IPS-NIHi7 (cell line): ENCODE data around the gene IL6ST.

Experiments
- DNase-seq: peaks from one replicate; pipeline ENCODE4 v3.0.0; 2012; ENCODE audit warnings: mixed read lengths; ENCODE audit errors: extremely low spot score

IL6ST gene

DNA sequence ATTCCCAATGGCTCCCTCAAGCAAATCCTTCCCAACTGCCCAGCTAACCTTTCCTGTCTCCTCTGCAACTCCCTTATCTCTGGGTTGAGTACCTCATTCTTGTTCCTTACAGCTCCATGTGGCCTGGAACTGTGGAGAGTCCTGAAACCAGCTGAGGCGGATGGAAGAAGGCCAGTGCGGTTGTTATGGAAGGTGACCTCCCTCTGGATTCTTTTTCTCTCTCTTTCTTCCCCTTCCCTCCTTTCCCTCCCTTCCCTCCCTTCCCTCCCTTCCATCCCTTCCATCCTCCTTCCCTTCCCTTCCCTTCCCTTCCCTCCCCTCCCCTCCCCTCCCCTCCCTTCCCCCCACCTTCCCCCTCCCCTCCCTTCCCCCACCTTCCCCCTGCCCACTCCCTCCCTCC lies 98.5 kb downstream of the IL6ST start:
- DNase-seq: no peak

DNA sequence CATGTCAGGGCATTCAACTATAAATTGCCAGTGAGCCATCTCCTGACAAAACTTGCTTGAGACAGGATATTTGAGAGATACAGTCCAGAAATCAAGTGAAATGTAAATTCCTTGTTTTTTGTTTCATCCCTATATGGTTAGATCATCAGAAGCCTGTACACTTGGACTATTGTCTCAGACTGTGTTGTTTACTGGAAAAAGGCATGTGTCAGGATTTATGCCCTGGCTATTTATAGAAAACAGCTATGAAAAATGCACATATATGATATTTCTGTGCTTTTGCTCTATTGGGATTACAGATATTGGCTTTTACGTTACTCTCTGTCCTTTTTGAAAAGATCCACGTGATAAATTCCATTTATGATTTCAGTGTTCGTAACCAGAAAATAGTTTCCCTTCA lies 99.4 kb downstream of the IL6ST start:
- no peak for DNase-seq

DNA sequence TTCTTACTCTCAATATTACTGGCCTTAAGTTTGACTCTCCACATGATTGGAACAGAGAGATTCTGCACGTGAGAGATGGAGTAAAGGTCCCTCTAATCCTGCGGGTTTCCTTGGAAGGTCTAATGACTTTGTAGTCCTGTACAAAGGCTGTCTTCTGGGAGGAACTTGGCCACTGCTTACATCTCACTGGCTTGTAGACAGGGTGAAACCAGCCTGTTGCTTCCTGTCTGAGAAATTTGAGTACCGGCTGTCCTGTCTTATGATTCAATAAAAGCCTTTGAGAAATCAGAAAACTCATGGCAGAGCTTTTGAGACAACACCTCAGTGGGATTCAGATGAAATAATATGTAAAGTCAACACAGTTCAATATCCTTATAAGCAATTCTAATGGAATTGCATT lies 100.6 kb downstream of the IL6ST start:
- no peak for DNase-seq

DNA sequence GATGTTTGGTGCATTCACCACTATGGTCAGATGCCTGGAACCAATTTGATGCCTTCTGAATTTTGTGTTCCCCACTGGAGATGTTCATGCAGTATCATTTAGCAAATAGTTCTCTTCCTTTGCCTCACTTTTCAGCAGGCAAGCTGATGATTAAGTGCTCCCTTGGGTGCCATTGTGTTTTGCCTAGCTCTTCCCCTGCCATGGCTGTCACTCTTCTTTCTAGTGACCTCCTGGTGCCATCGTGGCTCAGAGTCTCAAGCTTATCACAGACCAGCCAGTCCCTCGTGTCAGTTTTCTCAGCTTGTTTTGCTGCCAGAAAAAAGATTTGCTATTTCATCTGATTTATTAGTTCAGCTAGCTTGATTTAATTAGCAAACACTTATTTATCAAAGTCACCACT lies 102.3 kb downstream of the IL6ST start:
- no peak for DNase-seq

DNA sequence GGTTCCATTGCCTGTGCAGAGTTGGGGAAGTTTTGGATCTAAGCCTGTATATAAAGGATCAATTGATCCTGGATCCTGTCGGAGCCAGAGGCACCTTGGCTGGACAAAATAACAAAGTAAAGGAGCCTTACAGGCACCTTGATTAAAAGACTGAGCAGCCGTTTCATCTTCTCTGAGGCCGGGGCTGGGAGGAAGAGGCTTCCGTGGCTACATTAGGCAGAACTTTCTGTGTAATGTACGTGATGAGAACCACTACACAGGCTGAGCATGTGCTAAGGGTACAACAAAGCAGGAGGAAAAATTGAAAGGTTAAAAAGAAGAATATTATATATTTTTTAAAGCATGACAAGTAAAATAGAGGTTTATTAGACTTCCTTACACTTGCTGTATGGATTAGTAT lies 106.6 kb downstream of the IL6ST start:
- DNase-seq: no peak

DNA sequence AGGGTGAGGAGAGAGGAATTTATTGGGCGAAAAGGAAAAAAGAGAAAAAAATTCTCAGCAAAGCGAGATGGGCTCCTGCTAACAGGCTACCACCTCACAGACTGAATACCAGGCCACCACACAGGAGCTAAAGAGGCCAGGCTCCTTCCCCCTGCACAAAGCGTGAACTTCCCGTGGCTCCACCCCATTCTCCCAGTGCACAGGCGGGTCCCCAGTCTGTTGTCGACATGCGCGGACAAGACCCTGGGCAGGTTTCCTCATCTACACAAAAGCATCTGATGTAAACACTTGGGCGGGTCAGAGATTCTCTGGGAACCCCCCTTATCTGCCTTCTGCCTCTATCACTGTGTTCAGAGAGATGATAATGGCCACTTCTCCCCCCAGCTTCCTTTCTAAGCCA lies 109.4 kb downstream of the IL6ST start:
- DNase-seq: no peak
